Endothelial cell of umbilical vein (primary cell): ENCODE data around the gene PPP2R5B. TPM values are rescaled to one million over a fixed set of nuclear protein-coding genes. Genes with fewer than 3 reads are reported as not detected.
A peak's percentile ranks its signal among the peaks of the same experiment; 100 is the strongest.

Source experiments
- BruUV-seq: library from RNA; stranded (reverse); fragments of 400-500 nt; replicated peaks from 2 replicates; lab custom pipeline; 2021; lab: Mats Ljungman, UMichigan
- CTCF ChIA-PET: fragments of 300-600, 350-600 bp; sonication (Branson Sonifier 250); formaldehyde crosslinking; loops from one replicate; lab custom pipeline; 2021; ENCODE audit warnings: antibody characterized with exemption, inconsistent platforms; lab: Charles Lee
- POLR2A ChIA-PET: fragments of 300-600, 350-600 bp; sonication (Branson Sonifier 250); formaldehyde crosslinking; loops from one replicate; lab custom pipeline; 2021; ENCODE audit warnings: antibody characterized with exemption, inconsistent platforms; lab: Charles Lee
- DNase-seq: peaks from one replicate; pipeline ENCODE4 v3.0.0-alpha.2; 2011; ENCODE audit warnings: low read depth, low spot score
- FAIRE-seq: peaks from 2 replicates; lab custom pipeline; 2011; peaks lifted over from hg19 to GRCh38; lab: Jason Lieb, UNC
- H2AFZ ChIP-seq: 2 replicates; pipeline ENCODE4 v1.6.0; 2012; ENCODE audit warnings: low read depth, low read length, control low read depth, inconsistent platforms
- H3K27ac ChIP-seq: 2 replicates; pipeline ENCODE4 v1.5.1; 2011; ENCODE audit warnings: low read depth, mild to moderate bottlenecking, control low read depth, low read length, moderate library complexity; ENCODE audit not compliant: insufficient read depth
- H3K27me3 ChIP-seq, 2 experiments: 2 replicates each; pipeline versions ENCODE4 v1.6.0 to v1.6.1; 2011; ENCODE audit warnings: low read length in 2 of 2, mixed read lengths in 1 of 2; ENCODE audit not compliant: control insufficient read depth in 2 of 2, insufficient read depth in 2 of 2
- H3K36me3 ChIP-seq, 2 experiments: 2 replicates in 1 of 2; 3 replicates in 1 of 2; pipeline ENCODE4 v1.5.1; 2011; ENCODE audit warnings: low read length in 2 of 2, mild to moderate bottlenecking in 1 of 2, moderate library complexity in 1 of 2; ENCODE audit not compliant: control insufficient read depth in 2 of 2, insufficient read depth in 2 of 2; ENCODE audit errors: extremely low read depth in 1 of 2
- H3K4me1 ChIP-seq: 3 replicates; pipeline ENCODE4 v1.5.1; 2011; ENCODE audit warnings: mild to moderate bottlenecking, low read length; ENCODE audit not compliant: control insufficient read depth, insufficient read depth; ENCODE audit errors: extremely low read depth
- H3K4me2 ChIP-seq: 2 replicates; pipeline ENCODE4 v1.6.1; 2011; ENCODE audit warnings: low read length, control low read depth, mixed read lengths; ENCODE audit not compliant: insufficient read depth
- H3K4me3 ChIP-seq, 3 experiments: fragments of 200-600 bp in 1 of 3; sonication (generic), shearing (Covaris generic) in 1 of 3; replicated peaks in 1 of 3; 2 replicates each; pipeline ENCODE4 v1.5.1; 2011 to 2016; ENCODE audit warnings: control low read depth in 3 of 3, low read length in 3 of 3, mild to moderate bottlenecking in 2 of 3, inconsistent platforms in 1 of 3, low read depth in 1 of 3, moderate library complexity in 1 of 3; ENCODE audit not compliant: insufficient read depth in 1 of 3
- H3K79me2 ChIP-seq: 2 replicates; pipeline ENCODE4 v1.6.0; 2012; ENCODE audit warnings: low read length, inconsistent platforms; ENCODE audit not compliant: control insufficient read depth, insufficient read depth
- H3K9ac ChIP-seq: replicated peaks from 2 replicates; pipeline ENCODE3; 2011; ENCODE audit warnings: low read length, control low read depth; ENCODE audit not compliant: insufficient read depth; ENCODE audit errors: extremely low read depth
- H3K9me1 ChIP-seq: replicated peaks from 3 replicates; pipeline ENCODE4 v1.6.0; 2011; ENCODE audit warnings: mild to moderate bottlenecking, low read length; ENCODE audit not compliant: control insufficient read depth, insufficient read depth; ENCODE audit errors: extremely low read depth
- H3K9me3 ChIP-seq: replicated peaks from 2 replicates; pipeline ENCODE4 v1.5.1; 2012; ENCODE audit warnings: low read length, inconsistent platforms; ENCODE audit not compliant: control insufficient read depth, insufficient read depth
- H4K20me1 ChIP-seq: replicated peaks from 2 replicates; pipeline ENCODE3; 2011; ENCODE audit warnings: mild to moderate bottlenecking, low read length; ENCODE audit not compliant: control insufficient read depth, insufficient read depth; ENCODE audit errors: extremely low read depth
- CTCF ChIP-seq, 2 donors: IDR thresholded peaks; 1 replicate in 1 of 2; 2 replicates in 1 of 2; pipeline ENCODE4 v1.5.1; 2011; ENCODE audit warnings: low read length in 2 of 2, mild to moderate bottlenecking in 2 of 2, moderate library complexity in 2 of 2, control low read depth in 1 of 2, inconsistent platforms in 1 of 2, low read depth in 1 of 2; ENCODE audit not compliant: insufficient read depth in 1 of 2; ENCODE audit errors: extremely low read depth in 1 of 2
- EZH2 ChIP-seq: IDR thresholded peaks from 2 replicates; pipeline ENCODE4 v1.6.1; 2012; ENCODE audit warnings: borderline replicate concordance, low read depth, mild to moderate bottlenecking, moderate library complexity, low read length, inconsistent platforms; ENCODE audit not compliant: severe bottlenecking
- FOS ChIP-seq: IDR thresholded peaks from 2 replicates; pipeline ENCODE4 v1.6.1; 2011; ENCODE audit warnings: mild to moderate bottlenecking, low read length, moderate library complexity, borderline replicate concordance; ENCODE audit not compliant: insufficient read depth
- GATA2 ChIP-seq: IDR thresholded peaks from 2 replicates; pipeline ENCODE4 v1.7.0; 2011; ENCODE audit warnings: low read depth, mild to moderate bottlenecking, moderate library complexity, mixed read lengths, low read length; ENCODE audit not compliant: insufficient read length, insufficient read depth
- JUN ChIP-seq: IDR thresholded peaks from 2 replicates; pipeline ENCODE4 v1.6.1; 2011; ENCODE audit warnings: borderline replicate concordance, low read depth; ENCODE audit not compliant: insufficient read length, insufficient read depth
- MYC ChIP-seq: IDR thresholded peaks from one replicate; pipeline ENCODE4 v1.6.1; 2011; ENCODE audit warnings: mild to moderate bottlenecking, low read depth, low read length
- POLR2A ChIP-seq: IDR thresholded peaks from 2 replicates; pipeline ENCODE4 v1.6.1; 2012; ENCODE audit warnings: low read depth, mild to moderate bottlenecking, control low read depth, low read length
- POLR2AphosphoS5 ChIP-seq: IDR thresholded peaks from 2 replicates; pipeline ENCODE4 v1.6.1; 2012; ENCODE audit warnings: low read depth, mild to moderate bottlenecking, control low read depth, low read length, moderate library complexity; ENCODE audit not compliant: insufficient read depth
- dilution Hi-C: fragments of 300-500 bp; cut with MboI; formaldehyde crosslinking; loops from one replicate; pipeline ENCODE4 v1.15.0; 2019; ENCODE audit warnings: low sequenced_read_pairs; ENCODE audit not compliant: extremely low pct_ligation_motif_present
- intact Hi-C: fragments of 100-400 bp; cut with micrococcal nuclease; formaldehyde crosslinking; loops from one replicate; pipeline ENCODE4 v1.10.0; 2022
- polyA plus RNA-seq, 4 experiments: library from polyadenylated mRNA; depleted of rRNA in 3 of 4; stranded (reverse) in 3 of 4; unstranded in 1 of 4; fragments of >200 nt; gene quantifications; 2 replicates each; pipeline versions ENCODE4 v1.2.1 to v1.2.3, GENCODE V29; 2011 to 2012; ENCODE audit warnings: missing spikeins in 1 of 4
- total RNA-seq: library from RNA; stranded (reverse); gene quantifications from 2 replicates; pipeline ENCODE4 v1.2.3, GENCODE V29; 2021
- TF ChIP-seq, protein P1 (sequence below): IDR thresholded peaks from 2 replicates; pipeline ENCODE4 v1.6.1; 2011; ENCODE audit not compliant: insufficient read depth, insufficient read length

PPP2R5B gene
- total and polyA plus RNA-seq, 2 donors (not counting 3 experiments of a cell fraction or from before 2014, with no cell fraction given), result 17.6 to 17.8 TPM

DNA sequence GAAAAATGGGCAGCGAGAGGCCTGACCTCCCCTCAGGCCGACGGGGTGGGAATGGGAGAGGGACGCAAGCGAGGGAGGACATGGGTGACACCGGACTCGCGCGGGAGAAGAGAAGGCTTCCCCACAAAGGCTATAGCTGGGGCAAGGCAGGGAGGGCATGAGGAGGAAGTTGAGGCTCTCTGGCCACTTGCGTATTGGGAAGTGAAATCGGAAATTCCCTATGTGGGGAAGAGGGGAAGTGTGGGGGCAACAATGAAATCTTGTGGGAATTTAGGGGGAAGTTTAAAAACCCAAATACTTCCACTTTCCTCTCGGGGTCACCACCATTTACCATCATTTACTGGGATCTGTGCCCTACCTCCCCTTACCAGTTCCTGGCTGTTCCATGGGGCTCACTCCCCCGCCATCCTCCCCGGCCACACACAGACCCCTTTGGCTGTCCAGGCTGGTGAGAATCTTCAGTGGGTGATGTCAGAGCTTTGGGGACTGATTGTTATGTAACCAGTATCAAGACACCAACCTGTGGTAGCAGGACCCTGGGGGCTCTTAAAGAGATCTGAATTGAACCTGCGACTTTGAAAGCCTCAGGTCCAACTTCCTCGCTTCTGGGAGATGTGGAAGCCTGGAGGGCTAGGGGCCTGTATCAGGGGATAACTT is 45.1 kb upstream of the PPP2R5B start:
- Histone ChIP-seq H3K9me3 (no peaks in the 10 kb centered on the region), H3K9me1 (no peaks in the 10 kb centered on the region), H3K79me2 (peaks cover 39% of the 10 kb centered on the region), H3K36me3 (peaks cover 0 to 1% of the 10 kb centered on the region in 2 experiments), H4K20me1 (no peaks in the 10 kb centered on the region), H3K4me2 (peak overlapping the region; percentile 67), H3K27me3 (no peaks in the 10 kb centered on the region), H2AFZ (no peak overlapping the region), H3K27ac (peak overlapping the region; percentile 71), H3K4me3 (peak overlapping the region; percentile 54 to 92 (median 62)), H3K4me1 (peaks cover 22% of the 10 kb centered on the region), H3K9ac (peak overlapping the region; percentile 91)
- TF ChIP-seq JUN (no peak), FOS (no peak), GATA2 (no peak), MYC (no peak), CTCF (IDR thresholded peaks at IDR 0.05; ENCODE audit: extremely low read depth in 1 of 2, insufficient read depth in 1 of 2, low read depth in 1 of 2, low read length in 2 of 2) (no peak), POLR2A (no peak), EZH2 (no peak), POLR2AphosphoS5 (no peak)
- TF ChIP-seq, protein P1, sequence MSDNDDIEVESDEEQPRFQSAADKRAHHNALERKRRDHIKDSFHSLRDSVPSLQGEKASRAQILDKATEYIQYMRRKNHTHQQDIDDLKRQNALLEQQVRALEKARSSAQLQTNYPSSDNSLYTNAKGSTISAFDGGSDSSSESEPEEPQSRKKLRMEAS, result no peak
- no TSS peak for BruUV-seq
- CTCF ChIA-PET, result interaction anchor here (0.7 to 5.2 kb wide), 7 partner anchors 8 to 79 kb away, joined by 3 to 77 read pairs (median 17); partner anchors contain the start of gene PPP2R5B
- intact Hi-C loops, result no loop called here
- dilution Hi-C loops, result no loop called here
- POLR2A ChIA-PET, result interaction anchor here (0.6 to 3.9 kb wide), 5 partner anchors 10 to 187 kb away, joined by 4 to 45 read pairs (median 6); no protein-coding TSS in a partner anchor
- no peak for FAIRE-seq
- peak; percentile 26 for DNase-seq
